NCI-H1092 (cell line): ENCODE data around the gene KRTAP9-8.
"Not testable (repeated sequence)": the region's sequence is repeated elsewhere in the genome, so short reads cannot be mapped to it uniquely, and the experiment has no call there.

Experiments used
- DNase-seq: peaks from one replicate; lab custom pipeline; 2025; lab: John Stamatoyannopoulos, UW

The KRTAP9-8 gene

GRCh38 chr17:41255381-41256290 is 17.8 kb downstream of the KRTAP9-8 start, which contains the start of gene KRTAP9-9:
Gene KRTAP9-9, plus strand, starts transcription at chr17:41255384.
- DNase-seq, result not testable (repeated sequence)

DNA sequence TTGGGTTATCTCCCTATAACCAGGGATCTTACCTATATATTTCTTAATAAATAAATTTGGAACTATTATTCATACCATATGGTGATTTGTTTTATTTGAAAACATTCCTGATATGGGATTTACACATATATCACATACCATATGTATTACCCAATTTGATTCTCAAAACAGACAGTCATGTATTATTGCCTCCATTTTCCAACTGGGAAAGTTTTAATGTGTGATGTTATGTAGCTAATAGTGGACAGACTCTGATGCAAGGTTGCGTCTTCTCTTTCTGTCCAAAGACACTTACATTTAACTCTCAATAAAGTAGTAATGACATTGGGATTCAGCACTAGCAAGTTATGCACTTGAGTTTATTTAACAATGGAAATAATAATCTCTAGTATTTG is 18.5 kb downstream of the KRTAP9-8 start:
- DNase-seq, result no peak

GRCh38 chr17:41258406-41258805 is 20.6 kb downstream of the KRTAP9-8 start:
- no peak for DNase-seq

- no peak for DNase-seq
Measured at GRCh38 chr17:41263212-41263611, 25.4 kb downstream of the KRTAP9-8 start.

GRCh38 chr17:41264599-41264998 is 26.8 kb downstream of the KRTAP9-8 start:
- DNase-seq, result no peak

DNA sequence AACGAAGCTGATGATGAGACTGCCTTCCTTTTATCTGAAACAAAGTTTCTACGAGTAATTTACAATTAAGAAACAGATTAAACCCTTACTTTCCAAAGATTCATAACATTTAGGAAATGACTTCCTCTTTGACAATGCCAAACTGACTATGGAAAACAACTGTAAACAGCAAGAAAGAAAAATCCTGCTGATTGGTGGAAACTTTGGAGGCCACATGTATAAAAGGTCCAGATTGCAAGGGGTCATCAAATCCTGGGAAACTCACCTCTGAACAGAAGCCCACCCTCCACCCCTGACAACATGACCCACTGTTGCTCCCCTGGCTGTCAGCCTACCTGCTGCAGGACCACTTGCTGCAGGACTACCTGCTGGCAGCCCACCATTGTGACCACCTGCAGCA is 27.3 kb downstream of the KRTAP9-8 start, which contains the start of gene KRTAP9-6:
KRTAP9-6 (plus strand) TSS at position 301 of the 400 bp plus-strand sequence; CDS start at position 301, 0 bp downstream.
- DNase-seq, result no peak

DNA sequence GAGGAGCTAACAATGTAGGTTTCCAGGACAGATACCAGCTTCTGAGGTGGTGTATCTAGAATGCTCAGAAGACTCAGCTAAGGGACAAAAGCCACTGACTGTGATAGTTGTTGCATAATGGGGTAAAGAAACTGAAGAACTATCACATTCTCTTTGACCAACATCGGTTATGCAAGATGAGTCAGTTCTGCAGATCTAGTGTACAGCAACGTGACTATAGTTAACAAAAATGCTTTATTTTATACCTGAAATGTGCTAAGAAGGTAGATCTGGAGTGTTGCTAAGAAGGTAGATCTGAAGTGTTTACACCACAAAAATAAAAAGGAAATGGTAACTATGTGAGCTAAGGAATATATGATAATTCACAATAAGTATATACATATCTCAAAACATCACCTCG is 29.9 kb downstream of the KRTAP9-8 start:
- DNase-seq, result no peak

- DNase-seq, result not testable (repeated sequence)
Measured at GRCh38 chr17:41271323-41271722, 33.5 kb downstream of the KRTAP9-8 start.

GRCh38 chr17:41271858-41272257 is 34.1 kb downstream of the KRTAP9-8 start:
- no peak for DNase-seq

DNA sequence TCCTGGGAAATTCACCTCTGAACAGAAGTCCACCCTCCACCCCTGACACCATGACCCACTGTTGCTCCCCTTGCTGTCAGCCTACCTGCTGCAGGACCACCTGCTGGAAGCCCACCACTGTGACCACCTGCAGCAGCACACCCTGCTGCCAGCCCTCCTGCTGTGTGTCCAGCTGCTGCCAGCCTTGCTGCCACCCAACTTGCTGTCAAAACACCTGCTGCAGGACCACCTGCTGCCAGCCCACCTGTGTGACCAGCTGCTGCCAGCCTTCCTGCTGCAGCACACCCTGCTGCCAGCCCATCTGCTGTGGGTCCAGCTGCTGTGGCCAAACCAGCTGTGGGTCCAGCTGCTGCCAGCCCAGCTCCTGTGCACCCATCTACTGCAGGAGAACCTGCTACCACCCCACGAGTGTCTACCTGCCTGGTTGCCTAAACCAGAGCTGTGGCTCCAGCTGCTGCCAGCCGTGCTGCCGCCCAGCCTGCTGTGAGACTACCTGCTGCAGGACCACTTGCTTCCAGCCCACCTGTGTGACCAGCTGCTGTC is 37.9 kb downstream of the KRTAP9-8 start, which contains the start of gene KRTAP9-7:
KRTAP9-7 (plus strand) TSS at position 51 of the 543 bp plus-strand sequence; CDS start at position 51, 0 bp downstream.
- DNase-seq, result not testable (repeated sequence)

GRCh38 chr17:41278176-41278955 is 40.6 kb downstream of the KRTAP9-8 start:
- no peak for DNase-seq

DNA sequence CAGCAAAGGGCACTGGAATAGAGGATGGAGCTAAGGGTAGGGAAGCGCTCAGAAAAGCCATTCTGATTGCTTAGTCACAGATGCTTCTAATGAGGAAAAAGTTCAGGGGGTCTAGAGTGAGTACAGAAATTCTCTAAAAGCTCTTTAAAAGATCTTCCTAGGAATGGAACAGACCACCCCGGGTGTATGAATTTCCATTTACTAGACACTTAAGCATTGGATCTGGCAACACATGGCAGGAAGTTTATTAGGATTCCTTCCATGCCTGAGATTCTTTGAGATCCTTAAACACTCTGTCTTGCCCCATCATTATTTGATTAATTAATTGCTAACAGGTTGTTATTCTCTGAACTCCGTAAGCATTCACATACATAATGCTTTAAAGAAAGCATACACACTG is 46.2 kb downstream of the KRTAP9-8 start:
- DNase-seq, result no peak

DNA sequence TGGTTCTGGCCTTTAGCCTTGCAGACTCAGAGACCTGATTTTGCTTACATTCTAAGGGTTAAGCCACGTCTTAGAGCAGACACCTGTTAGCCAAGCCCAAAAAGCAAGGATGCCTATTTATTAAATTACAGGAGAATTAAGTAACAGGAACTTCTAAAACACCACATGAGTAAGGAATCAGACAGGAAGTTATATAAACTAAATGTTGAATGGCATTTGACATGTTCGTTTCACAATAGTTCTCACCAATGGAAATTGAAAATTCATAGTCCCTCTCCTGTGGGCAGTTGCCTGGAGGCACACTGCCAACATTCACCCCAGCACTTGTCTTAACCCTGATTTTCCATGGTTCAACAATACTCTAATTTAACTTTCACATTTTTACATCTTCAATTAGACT is 46.7 kb downstream of the KRTAP9-8 start:
- no peak for DNase-seq

- no peak for DNase-seq
Measured at GRCh38 chr17:41287050-41287449, 49.3 kb downstream of the KRTAP9-8 start.
